ENCODE measurements around the gene CSRP2.

CSRP2 gene

DNA sequence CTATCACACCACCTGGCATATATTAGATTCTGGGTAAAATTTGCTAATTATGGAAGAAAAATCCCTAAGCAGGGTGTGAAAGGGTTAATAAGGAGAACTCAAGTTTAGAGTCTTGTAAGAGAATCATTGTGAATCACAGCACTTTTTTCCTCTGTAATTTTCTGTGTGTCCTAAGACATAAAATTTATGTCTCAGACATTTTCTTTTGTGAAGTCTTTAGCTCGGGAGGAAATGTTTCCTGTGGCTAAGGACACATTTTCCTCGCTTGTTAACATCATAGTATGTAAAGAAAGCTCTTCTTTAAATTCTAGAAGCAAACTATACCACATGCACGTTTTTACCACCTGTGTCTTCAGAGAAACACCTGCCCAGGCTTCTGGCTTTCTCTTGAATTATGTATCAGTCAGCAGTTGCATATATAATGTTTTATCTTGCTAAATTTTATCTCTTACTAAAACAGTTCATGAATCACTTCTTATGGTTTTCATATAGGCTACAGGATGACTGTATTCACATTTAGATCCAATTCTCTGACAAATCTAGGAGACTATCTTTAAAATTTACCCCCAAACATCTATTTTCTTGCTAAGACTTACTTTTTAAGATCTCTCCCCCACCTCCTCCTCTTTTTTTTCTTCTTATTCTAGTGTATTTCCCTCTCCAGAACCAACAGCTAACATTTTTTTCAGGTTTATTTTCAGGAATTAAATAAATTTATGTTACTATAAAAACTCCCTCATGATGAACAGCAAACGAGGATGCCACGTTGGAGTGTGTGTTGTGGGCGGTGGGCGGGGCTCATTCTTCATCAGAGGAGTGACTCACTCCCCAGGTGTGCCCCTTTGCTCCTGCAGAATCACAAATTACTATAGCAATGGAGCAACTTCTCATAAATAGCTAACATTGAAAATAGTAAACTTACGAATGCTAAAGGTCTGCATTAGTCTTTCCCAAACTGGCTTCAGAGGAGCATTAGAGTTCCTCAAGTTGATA, 11.6 kb upstream of the CSRP2 start:
- no peak for DNase-seq

DNA sequence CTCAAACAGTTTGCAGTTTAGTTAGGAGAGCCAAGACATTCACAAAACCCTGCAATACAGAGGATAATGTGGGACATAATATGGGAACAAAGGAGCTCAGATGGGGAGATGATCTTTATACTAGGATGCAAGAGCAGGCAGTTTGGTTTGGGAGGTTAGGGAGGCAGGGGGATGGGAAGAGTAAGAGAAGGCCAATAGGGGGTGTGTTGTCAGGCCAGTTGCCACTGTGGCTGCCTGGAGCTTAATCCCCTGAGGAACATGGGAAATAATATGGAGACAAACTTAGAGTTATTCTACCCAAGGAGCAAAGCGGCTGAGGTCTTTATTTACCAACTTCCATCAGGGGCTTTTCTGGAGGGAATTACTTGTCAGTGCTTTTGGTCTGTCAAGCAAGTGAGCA, 10.0 kb upstream of the CSRP2 start:
- no peak for DNase-seq

DNA sequence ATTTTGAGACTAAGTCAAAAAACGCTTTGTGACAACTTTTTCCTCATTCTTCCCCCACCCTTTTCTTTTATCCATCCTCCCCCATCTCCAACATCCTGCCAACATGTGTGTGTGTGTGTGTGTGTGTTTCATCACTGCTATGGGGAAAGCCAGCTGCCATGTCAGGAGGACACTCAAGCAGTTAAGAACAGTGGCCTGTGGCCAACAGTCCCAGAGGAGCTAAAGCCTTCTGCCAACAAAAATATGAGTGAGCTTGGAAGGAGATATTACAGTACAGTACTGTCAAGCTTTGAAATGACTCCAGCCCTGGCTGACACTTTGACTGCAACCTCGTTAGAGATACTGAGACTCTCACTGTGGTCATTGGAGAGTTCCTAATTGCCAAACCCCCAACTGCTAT, 5.0 kb upstream of the CSRP2 start:
- peak; percentile 3 for DNase-seq

DNA sequence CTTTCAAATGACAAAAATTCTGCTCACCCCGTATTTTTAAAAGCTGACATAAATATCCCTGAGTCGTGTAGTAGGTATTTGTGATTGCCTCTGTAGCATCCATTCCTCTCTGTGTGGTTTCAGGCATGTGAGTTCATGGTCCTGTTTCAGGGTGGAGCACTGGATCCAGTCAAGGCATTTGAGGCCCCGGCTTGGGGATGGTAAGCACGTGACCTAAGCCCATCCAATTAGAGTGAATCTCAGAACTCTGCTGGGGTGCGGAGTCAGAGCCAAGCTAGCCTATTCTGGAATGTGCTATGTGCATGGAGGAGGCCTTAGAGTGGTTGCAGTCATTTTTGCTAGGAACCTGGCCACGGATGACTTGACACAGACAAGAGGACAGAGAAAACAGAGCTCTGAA, 4.3 kb upstream of the CSRP2 start:
- no peak for DNase-seq

DNA sequence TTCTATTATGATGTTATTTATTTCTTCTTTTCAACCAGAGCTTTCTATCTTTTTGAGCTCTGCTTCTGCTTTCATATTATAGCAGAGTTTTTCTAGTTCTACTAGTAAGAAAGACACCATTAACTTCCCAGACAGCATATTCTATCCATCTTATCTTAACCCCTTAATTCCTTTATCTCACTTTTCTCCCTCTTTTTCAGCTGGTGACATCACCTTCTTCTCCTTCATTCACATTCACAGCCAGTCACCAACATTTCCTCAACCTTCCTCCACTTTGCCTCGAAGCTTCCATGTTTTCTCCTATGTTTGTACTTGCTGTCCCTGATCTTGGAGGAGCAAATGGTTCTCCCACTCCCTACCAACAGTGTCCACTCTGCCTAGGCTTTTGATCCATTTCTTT, 3.5 kb upstream of the CSRP2 start:
- DNase-seq = no peak

DNA sequence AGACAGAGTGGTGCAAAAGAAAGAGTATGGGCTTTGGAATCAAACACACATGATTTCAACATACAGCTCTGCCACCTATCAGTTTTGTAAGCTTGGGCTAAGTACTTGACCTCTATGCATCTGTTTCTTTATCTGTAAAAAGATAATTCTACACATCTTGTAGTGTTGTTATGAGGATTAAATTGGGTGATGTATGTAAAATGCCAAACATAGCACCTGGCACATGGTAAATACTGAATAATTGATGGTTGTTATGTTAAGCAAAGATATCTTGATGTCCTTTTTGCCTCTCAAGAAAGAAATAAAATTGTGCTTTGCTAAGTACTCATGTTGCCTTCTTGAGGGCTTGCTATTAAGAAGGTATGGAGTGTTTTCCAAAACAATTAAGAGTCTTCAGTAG, 2.3 kb upstream of the CSRP2 start:
- DNase-seq = no peak

DNA sequence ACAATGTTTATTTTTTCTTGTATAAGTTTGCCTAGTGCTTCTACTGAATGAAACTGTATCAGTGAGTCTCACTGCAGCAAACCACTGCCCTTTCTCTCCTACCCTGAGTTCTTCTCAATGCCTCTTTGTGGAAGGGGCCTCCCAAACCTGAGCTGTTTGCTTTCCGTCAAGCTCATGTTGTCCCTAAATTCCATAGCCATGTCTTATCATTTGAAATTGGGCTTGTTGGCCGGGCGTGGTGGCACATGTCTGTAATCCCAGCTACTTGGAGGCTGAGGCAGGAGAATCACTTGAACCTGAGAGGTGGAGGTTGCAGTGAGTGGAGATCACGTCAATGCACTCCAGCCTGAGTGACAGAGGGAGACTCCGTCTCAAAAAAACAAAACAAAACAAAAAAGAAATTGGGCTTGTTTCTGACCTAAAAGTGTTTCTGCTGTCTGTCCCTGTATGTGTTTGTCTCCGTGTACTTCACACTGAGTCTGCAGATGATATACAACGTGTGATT, 1.8 kb upstream of the CSRP2 start:
- no peak for DNase-seq

DNA sequence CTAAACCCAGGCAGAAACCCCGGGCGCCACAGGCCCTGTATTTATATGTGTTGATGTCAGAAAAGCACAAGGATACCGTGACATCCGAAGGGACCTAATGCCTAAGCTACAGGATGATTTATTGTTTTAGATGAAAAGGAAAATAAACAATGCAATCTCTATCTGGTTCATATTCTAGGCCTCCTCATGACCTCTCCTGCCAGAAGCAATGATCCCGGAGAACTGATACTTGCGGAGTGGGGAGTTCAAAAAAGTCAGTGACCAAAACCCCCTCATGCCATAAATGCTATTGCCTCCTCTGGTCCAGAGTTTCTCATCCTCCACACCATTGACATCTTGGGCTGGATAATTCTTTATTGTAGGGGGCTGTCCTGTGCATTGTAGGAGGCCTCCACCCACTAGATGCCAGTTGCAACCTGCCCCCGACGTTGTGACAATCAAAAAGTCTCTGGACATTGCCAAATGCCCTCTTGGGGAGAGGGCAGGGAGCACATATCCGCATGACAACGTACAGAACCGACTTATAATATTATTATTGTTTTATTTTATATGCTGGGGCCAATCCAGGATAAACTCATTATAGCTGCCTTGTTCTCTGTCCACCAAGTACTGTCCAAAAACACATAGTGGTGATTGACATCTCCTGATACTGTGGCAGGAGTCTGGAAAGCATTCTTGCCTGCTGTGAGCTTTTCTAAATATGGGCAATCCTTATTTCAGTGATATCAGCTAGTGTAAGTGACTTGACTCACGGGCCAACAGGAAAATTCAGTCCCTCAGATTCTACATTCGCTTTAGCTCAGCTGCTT, 1.1 kb upstream of the CSRP2 start:
- DNase-seq = peak; percentile 25

DNA sequence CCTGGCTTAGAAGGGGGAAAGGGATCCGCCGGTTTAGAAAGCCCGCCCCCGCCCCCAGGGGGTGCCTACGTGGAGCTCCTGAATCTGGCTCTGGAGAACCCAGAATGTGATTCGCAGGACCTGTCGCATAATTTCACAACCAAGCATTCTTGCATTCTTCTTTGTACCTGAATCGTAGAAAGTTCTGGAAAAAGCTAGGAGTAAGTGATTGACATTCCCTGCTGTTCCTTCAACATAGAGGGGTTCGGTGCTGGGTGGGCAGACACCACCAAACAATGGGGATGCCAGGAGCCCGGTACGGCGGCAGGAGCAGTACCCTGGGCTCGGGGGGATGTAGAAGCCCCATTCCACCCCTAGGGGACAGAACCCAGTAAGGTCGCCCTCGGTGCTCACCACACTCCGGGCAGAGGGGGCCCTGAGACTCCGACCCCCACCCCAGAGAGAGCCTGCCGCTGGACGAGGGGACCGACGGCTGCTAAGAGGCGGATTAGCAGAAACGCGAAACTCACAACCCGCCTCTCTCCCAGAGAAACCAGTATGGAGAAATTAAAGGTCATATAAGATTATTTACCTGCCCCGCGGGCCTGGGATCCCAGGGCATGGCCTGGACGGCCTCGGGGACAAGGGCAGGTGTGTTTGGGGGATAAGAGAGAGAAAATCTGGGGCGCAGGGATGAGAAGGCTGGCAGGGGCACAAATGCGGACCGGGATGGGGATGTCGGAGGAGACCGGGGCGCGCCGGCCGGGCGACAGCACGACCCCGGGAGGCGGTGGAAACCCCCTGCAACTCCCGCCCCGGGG, 520 bp downstream of the CSRP2 start:
- DNase-seq = peak; percentile 15

DNA sequence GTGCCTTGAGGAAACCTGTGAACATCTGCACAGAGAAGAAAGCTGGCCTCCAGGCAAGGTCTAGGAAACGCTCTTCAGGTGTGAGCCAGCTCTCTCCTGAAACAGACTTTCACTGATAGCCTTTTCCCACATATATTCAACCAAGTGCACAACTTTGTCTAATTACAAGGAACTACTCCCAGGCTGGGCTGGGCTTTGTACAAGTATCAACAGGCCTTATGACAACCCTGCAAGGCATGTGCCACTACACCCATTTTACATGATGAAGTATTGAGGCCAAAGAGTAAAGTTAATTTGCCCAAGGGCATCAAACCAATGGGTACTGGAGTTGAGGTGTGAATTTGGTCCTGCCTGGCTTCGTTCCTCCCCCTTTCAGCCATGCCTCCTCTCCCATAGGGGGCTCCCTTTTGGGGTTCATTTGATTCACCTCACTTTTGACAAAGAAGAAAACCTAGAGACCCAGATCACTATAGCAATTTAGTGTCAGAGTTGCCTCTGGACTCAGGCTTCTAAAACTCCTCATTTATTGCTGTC, 2.1 kb downstream of the CSRP2 start:
- no peak for DNase-seq

DNA sequence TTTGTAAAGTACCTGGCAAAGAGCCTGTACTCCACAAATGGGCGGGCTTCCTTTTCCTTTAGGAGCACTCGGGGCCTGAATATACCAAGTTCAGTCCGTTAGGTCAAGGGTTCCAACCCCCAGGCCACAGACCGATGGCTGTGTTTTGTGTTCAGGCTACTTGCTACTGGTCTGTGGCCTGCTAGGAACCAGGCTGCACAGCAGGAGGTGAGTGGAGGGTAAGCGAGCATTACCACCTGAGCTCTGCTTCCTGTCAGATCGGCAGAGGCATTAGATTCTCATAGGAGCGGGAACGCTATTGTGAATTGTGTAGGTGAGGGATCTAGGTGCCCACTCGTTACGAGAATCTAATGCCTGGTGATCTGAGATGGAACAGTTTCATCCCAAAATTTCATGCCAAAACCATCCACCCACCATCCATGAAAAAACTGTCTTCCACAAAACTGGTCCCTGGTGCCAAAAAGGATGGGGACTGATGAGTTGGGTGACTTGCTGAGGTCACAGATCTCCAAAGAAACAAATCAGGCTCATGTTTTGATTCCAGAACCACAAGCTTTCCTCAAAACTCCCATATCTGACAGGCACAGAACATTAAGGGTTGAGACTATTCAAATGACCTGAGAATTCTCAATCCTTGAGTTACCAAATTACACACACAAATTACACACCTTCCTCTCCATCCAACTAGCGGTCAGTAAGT, 4.2 kb downstream of the CSRP2 start:
- no peak for DNase-seq

DNA sequence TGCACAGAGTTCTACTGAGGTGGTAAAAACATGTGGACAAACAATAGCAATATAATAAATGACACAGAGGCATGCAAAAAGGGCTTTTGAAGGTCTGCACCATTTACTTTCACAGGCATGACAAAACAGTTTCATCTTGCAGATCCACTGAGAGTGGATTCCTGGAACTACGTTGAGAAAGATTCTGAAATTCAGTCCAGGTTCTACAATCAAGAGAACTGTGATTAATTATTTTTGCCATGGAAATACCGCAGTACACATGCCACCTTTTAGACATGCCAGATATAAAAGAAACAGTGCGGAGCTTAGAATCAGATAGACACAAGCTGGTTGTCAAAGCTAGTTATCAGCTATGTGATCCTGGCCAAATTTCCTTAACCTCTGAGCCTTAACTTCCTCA, 4.8 kb downstream of the CSRP2 start:
- DNase-seq = no peak

DNA sequence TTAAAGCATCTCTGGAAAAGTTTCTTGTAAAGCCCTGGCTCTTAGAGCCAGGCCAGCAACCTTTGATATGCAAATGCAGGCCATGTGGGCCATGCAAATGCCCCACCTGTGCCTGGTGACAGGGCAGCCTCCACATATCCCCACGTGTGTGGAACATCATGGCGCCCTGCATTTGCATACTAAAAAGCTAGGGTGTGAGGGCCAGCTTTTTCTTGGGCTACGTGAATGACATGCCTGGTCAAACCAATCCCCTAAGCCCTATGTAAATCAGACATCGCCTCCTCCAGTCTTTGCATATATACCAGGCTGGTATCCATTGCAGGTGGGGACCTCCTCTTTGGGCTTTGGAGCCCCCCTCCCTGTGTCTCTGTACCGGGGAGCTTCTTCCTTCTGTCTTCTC, 6.4 kb downstream of the CSRP2 start:
- DNase-seq = no peak

DNA sequence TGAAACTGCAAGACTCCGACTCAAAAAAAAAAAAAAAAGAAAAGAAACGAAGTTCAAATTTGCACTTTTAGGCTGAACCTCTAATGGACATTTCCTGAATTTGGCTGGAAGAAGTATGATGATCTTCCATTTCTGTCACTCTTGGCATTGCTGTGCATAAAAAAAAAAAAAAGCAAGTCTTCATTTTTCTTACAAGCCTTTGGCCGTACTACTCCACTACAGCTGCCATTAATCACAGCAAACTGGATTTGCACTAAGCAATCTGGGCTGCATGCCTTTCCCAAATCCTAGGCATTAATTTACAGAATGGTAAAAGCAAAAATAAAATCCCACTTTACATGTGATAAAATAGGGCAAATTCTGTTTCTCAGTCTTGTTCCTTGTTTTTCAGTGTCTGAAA, 7.1 kb downstream of the CSRP2 start:
- DNase-seq = no peak

DNA sequence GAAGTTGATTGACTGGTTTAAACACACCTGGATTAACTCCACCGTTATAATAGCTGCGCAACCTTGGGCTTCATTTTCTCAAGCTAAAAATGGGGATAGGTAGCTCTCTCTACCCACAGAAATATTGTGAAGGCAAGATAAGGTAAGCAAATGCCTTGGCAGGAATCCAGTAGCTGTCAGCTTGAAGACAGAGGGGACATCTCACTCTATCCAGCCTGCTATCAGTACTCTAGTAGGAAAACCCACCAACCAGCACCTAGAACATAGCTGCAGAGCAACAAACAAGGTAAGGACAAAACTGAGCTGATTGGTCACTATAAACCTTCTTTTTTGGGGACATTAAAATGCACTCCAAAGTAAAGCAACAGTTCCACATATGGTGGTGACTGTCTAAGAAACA, 7.7 kb downstream of the CSRP2 start:
- DNase-seq = no peak

DNA sequence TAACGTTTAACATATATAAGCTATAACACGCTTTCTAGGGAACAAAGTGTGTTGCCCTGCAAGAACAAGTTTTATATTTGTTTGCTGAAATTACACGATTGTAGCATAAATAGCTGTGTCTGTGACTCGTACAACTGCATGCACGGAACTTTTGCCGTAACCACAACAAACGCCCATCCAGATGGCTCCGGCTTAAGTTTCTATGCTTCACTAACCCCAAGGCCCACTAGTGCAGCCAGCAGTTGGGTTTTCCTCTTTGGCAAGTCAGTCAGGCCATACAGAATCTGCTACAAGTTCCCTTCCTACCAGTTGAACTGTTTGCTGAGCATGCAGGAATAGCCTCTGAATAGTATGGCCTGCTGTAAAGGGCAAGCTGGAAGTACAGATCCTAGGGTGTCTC, 12.1 kb downstream of the CSRP2 start:
- DNase-seq = peak; percentile 53

DNA sequence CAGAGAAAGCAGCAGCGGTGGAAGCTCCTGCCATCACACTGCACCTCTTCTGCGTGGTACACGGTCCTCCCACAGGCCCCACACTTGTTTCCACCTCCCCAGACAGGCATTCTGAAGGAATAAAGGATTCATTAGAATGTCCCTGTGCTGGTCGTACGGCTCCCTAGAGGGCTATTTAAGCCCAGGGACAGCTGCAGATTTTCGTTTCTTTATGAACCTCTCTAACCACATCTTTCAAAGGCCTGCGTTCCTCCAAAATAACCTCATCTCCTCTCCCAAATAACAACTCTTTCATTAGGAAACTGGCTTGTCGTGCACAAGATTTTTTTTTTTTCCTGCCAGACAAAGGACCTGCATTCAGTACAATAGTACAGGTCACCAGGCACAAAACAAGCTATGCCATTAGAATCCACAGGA, 12.7 kb downstream of the CSRP2 start:
- DNase-seq = no peak

DNA sequence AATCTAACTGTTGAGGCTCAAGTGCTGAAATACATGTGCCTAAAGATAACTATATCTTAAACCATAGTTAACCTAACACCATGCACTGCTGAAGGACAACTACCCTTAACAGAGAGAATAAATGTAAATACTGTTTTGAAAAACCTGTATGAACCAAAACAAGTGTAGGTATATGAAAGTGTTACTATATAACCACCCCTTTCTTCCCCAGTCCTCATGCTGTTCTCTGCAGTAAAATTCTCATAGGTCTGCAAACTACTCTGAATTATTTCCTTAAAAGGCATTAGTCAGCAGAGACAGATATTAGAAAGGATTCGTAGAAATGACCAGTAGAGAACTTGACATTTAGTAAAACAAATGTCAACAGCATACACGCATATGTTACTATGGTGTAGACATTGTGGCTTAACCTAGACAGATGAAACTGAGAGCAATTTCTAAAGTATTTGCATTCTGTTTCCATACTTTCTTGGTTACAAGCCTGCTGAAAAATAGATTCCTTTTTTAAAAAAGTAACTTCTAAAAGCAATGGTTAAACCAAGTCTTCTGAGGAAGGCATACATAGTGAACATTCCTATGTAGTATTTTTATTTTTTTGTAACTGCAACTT, 13.9 kb downstream of the CSRP2 start:
- DNase-seq = no peak

DNA sequence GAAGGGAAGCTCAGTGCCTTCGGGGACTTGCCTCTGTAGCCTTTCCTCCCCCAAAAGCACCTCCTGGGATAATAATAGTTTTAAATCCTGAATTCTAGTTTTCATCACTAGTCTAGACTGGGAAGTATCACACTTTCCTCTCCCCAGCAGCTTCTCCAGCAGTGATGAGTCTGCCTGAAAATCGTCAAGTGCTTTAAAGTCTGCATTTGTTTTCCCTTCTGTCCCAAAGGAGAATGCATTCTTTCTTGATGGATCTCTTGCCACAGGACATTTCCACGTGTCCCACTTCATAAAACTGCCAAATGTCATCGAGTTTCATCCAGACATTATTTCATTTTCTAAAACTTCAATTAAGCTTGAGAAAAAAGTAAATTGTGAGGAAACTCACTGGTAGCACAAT, 15.0 kb downstream of the CSRP2 start:
- DNase-seq = no peak

DNA sequence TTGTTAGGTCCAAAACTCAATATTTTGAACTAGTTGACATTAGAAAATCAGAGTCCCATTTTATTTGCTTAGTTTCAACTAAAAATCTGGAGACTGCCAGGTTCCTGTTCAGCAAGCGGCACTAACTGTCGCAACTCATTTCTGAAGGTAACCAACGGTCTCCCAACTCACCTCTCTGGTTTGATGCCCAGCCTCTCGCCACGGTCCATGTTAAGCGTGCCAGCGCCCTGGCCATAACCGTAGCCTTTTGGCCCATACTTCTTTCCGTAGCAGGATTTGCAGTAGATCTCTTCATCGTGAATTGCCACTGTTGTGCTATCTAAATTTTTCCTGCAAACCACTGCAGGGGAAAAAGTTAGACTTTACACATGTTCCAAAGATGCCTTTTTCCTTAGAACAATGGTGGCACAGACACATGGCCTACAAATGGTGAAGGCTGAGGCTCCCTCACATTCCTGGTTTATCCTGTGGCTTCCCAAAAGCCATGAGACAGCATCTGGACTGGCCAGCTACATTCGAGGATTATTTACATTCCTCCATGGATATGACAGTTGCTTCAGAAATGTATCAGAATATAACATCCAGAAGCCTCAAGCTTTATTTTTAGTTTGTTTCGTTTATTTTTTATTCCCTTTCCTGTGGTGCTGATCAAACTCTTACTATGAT, 15.7 kb downstream of the CSRP2 start:
- DNase-seq = no peak

DNA sequence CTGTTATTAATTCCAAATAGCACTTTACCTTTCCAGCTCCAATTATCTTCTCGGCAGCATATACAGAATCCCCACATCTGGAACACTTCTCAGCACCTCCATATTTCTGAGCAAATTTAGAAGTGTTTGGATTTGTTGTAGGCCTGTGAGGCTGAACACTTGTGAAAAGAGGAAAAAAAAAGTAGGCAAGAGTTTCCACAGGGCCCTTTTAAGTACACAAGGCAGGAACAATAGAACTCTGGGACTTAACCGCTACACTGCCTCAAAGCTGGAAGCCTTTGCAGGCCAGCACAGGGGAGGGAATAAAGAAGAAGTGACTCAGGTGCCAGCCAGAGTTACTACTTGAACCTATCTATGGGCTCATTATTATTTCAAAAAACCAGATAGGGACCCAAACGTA, 18.6 kb downstream of the CSRP2 start:
- no peak for DNase-seq

Measured in NCI-H1694 treated with DMSO at 0.1 percent for 48 hours (cell line).